Keratinocyte (primary cell): ENCODE measurements around the gene USP12.

Experiments
- CTCF ChIP-seq, 3 experiments: IDR thresholded peaks in 1 of 3; conservative IDR thresholded peaks in 1 of 3; optimal IDR thresholded peaks in 1 of 3; 2 replicates in 2 of 3; 3 replicates in 1 of 3; pipeline versions ENCODE3 to v1.5.1; 2011; ENCODE audit warnings: low read length in 3 of 3, mild to moderate bottlenecking in 3 of 3, moderate library complexity in 2 of 3, control low read depth in 1 of 3, inconsistent platforms in 1 of 3; ENCODE audit not compliant: insufficient read depth in 2 of 3; ENCODE audit errors: extremely low read depth in 1 of 3
- EZH2 ChIP-seq: IDR thresholded peaks from one replicate; pipeline ENCODE4 v1.6.1; 2012; ENCODE audit warnings: inconsistent platforms, mild to moderate bottlenecking, low read length, moderate library complexity

- TF ChIP-seq EZH2 (no peak), CTCF (optimal IDR thresholded peaks at IDR 0.05 in 1 of 3, IDR thresholded peaks at IDR 0.05 in 1 of 3, conservative IDR thresholded peaks at IDR 0.05 in 1 of 3; ENCODE audit: extremely low read depth in 1 of 3, insufficient read depth in 2 of 3, low read length in 3 of 3) (no peak)
Measured at GRCh38 chr13:27138457-27139093, 33.0 kb downstream of the USP12 start.
